MM.1S (cell line): Measurements from ENCODE around the gene UGT1A7.

ENCODE experiments used
- DNase-seq: peaks from one replicate; pipeline ENCODE4 v3.0.0-alpha.2; 2015
- H2AFZ ChIP-seq: fragments of 300-600 bp; sonication (generic); 2 replicates; pipeline ENCODE4 v1.6.0; 2016; ENCODE audit warnings: antibody characterized with exemption, low read length
- H3F3A ChIP-seq: fragments of 300-600 bp; sonication (generic); 2 replicates; pipeline ENCODE4 v1.6.1; 2016; ENCODE audit warnings: mild to moderate bottlenecking, antibody characterized with exemption, low read length, moderate library complexity, mixed read lengths; ENCODE audit not compliant: insufficient read depth
- H3K27ac ChIP-seq: fragments of 300-600 bp; sonication (generic); 2 replicates; pipeline ENCODE4 v1.5.1; 2016; ENCODE audit warnings: mild to moderate bottlenecking, low read length
- H3K27me3 ChIP-seq: fragments of 300-600 bp; sonication (generic); replicated peaks from 2 replicates; pipeline ENCODE4 v1.6.0; 2016; ENCODE audit warnings: low read length; ENCODE audit not compliant: insufficient read depth
- H3K36me3 ChIP-seq: fragments of 300-600 bp; sonication (generic); replicated peaks from 2 replicates; pipeline ENCODE4 v1.6.1; 2016; ENCODE audit warnings: mild to moderate bottlenecking, low read length, mixed read lengths; ENCODE audit not compliant: insufficient read depth
- H3K4me1 ChIP-seq: fragments of 300-600 bp; sonication (generic); 2 replicates; pipeline ENCODE4 v1.6.1; 2016; ENCODE audit warnings: low read length, mixed read lengths
- H3K4me2 ChIP-seq: fragments of 300-600 bp; sonication (generic); 2 replicates; pipeline ENCODE4 v1.6.0; 2016; ENCODE audit warnings: low read depth, low read length
- H3K4me3 ChIP-seq: fragments of 300-600 bp; sonication (generic); 2 replicates; pipeline ENCODE4 v1.5.1; 2016; ENCODE audit warnings: low read length, mixed read lengths
- H3K79me2 ChIP-seq: fragments of 300-600 bp; sonication (generic); 2 replicates; pipeline ENCODE4 v1.6.1; 2016; ENCODE audit warnings: mixed run types, low read length, mixed read lengths
- H3K9ac ChIP-seq: fragments of 300-600 bp; sonication (generic); 2 replicates; pipeline ENCODE4 v1.6.1; 2016; ENCODE audit warnings: low read length, mixed read lengths
- H3K9me2 ChIP-seq: fragments of 300-600 bp; sonication (generic); replicated peaks from 2 replicates; pipeline ENCODE4 v1.6.1; 2016; ENCODE audit warnings: mild to moderate bottlenecking, low read length, mixed read lengths; ENCODE audit not compliant: insufficient read depth
- H3K9me3 ChIP-seq: fragments of 300-600 bp; sonication (generic); replicated peaks from 2 replicates; pipeline ENCODE4 v1.6.1; 2016; ENCODE audit warnings: mild to moderate bottlenecking, low read length, mixed read lengths; ENCODE audit not compliant: insufficient read depth
- H4K20me1 ChIP-seq: fragments of 300-600 bp; sonication (generic); 2 replicates; pipeline ENCODE4 v1.6.1; 2016; ENCODE audit warnings: mild to moderate bottlenecking, low read length, moderate library complexity, mixed read lengths; ENCODE audit not compliant: insufficient read depth
- EZH2 ChIP-seq: fragments of 300-600 bp; sonication (generic); optimal IDR thresholded peaks from 2 replicates; pipeline ENCODE3; 2017; ENCODE audit warnings: low read depth, mild to moderate bottlenecking, antibody characterized with exemption, low read length, mixed read lengths
- EZH2phosphoT487 ChIP-seq: fragments of 300-600 bp; sonication (generic); IDR thresholded peaks from 2 replicates; pipeline ENCODE4 v1.6.1; 2018; ENCODE audit warnings: antibody characterized with exemption, low read length
- TF ChIP-seq, protein P1 (sequence below): fragments of 300-600 bp; sonication (generic); IDR thresholded peaks from 2 replicates; pipeline ENCODE4 v1.5.1; 2016; ENCODE audit warnings: antibody characterized with exemption, low read length, mixed read lengths

The UGT1A7 gene

GRCh38 chr2:233758849-233759248, 77.1 kb downstream of the UGT1A7 start:
- no peak for DNase-seq
- H3K9me3 ChIP-seq, result no peaks in the 10 kb centered on the region
- H3K4me1 ChIP-seq, result no peaks in the 10 kb centered on the region
- H2AFZ ChIP-seq, result no peak overlapping the region
- no peak overlapping the region for H3K9ac ChIP-seq
- H3K4me3 ChIP-seq, result no peak overlapping the region
- H3K27ac ChIP-seq, result no peak overlapping the region
- H3K36me3 ChIP-seq, result no peaks in the 10 kb centered on the region
- no peaks in the 10 kb centered on the region for H3K9me2 ChIP-seq
- no peaks in the 10 kb centered on the region for H3F3A ChIP-seq
- no peak for TF ChIP-seq EZH2
- TF ChIP-seq, protein P1, sequence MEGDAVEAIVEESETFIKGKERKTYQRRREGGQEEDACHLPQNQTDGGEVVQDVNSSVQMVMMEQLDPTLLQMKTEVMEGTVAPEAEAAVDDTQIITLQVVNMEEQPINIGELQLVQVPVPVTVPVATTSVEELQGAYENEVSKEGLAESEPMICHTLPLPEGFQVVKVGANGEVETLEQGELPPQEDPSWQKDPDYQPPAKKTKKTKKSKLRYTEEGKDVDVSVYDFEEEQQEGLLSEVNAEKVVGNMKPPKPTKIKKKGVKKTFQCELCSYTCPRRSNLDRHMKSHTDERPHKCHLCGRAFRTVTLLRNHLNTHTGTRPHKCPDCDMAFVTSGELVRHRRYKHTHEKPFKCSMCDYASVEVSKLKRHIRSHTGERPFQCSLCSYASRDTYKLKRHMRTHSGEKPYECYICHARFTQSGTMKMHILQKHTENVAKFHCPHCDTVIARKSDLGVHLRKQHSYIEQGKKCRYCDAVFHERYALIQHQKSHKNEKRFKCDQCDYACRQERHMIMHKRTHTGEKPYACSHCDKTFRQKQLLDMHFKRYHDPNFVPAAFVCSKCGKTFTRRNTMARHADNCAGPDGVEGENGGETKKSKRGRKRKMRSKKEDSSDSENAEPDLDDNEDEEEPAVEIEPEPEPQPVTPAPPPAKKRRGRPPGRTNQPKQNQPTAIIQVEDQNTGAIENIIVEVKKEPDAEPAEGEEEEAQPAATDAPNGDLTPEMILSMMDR, result no peak
- TF ChIP-seq EZH2phosphoT487, result no peak
- no peaks in the 10 kb centered on the region for H3K27me3 ChIP-seq
- H3K79me2 ChIP-seq, result no peaks in the 10 kb centered on the region
- H4K20me1 ChIP-seq, result no peaks in the 10 kb centered on the region
- H3K4me2 ChIP-seq, result no peak overlapping the region

DNA sequence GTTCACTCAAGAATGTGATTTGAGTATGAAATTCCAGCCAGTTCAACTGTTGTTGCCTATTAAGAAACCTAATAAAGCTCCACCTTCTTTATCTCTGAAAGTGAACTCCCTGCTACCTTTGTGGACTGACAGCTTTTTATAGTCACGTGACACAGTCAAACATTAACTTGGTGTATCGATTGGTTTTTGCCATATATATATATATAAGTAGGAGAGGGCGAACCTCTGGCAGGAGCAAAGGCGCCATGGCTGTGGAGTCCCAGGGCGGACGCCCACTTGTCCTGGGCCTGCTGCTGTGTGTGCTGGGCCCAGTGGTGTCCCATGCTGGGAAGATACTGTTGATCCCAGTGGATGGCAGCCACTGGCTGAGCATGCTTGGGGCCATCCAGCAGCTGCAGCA, 78.3 kb downstream of the UGT1A7 start, which contains the start of gene UGT1A1:
TSS of gene UGT1A1 (plus strand) at position 228 of the 400 bp plus-strand sequence. CDS start at position 246, 18 bp downstream.
- no peaks in the 10 kb centered on the region for H3F3A ChIP-seq
- H3K27me3 ChIP-seq, result no peaks in the 10 kb centered on the region
- H3K27ac ChIP-seq, result no peak within 1 kb of the TSS
- no peak within 1 kb of the TSS for H3K4me2 ChIP-seq
- TF ChIP-seq, protein P1, result no peak
- TF ChIP-seq EZH2phosphoT487 (no peak), EZH2 (no peak)
- H3K36me3 ChIP-seq, result no peaks in the 10 kb centered on the region
- no peaks in the 10 kb centered on the region for H4K20me1 ChIP-seq
- H3K4me3 ChIP-seq, result no peak within 1 kb of the TSS
- no peak for DNase-seq
- H3K79me2 ChIP-seq, result no peaks in the 10 kb centered on the region
- H3K9me2 ChIP-seq, result no peaks in the 10 kb centered on the region
- no peaks in the 10 kb centered on the region for H3K4me1 ChIP-seq
- no peaks in the 10 kb centered on the region for H3K9me3 ChIP-seq
- H2AFZ ChIP-seq, result no peak within 1 kb of the TSS
- no peak within 1 kb of the TSS for H3K9ac ChIP-seq

- H3F3A ChIP-seq, result no peaks in the 10 kb centered on the region
- no peaks in the 10 kb centered on the region for H3K4me1 ChIP-seq
- no peaks in the 10 kb centered on the region for H3K9me3 ChIP-seq
- no peak for TF ChIP-seq EZH2phosphoT487
- TF ChIP-seq EZH2, result no peak
- TF ChIP-seq, protein P1, result no peak
- no peak overlapping the region for H3K27ac ChIP-seq
- H4K20me1 ChIP-seq, result no peaks in the 10 kb centered on the region
- no peak overlapping the region for H3K4me2 ChIP-seq
- no peaks in the 10 kb centered on the region for H3K79me2 ChIP-seq
- H3K27me3 ChIP-seq, result no peaks in the 10 kb centered on the region
- H3K36me3 ChIP-seq, result no peaks in the 10 kb centered on the region
- H3K9ac ChIP-seq, result no peak overlapping the region
- no peak for DNase-seq
- H3K9me2 ChIP-seq, result no peaks in the 10 kb centered on the region
- no peak overlapping the region for H2AFZ ChIP-seq
- no peak overlapping the region for H3K4me3 ChIP-seq
These were observed 79.5 kb downstream of the UGT1A7 start for GRCh38 chr2:233761040-233761769.
